SU-DHL-6 (cell line): ENCODE results near the gene UHRF2.

Experiments
- H2AFZ ChIP-seq: fragments of 200-600 bp; sonication (generic); 2 replicates; pipeline ENCODE4 v1.6.1; 2014; ENCODE audit warnings: low read depth, mild to moderate bottlenecking, moderate library complexity, mixed read lengths, antibody characterized with exemption, low read length; ENCODE audit not compliant: severe bottlenecking
- H3F3A ChIP-seq: fragments of 200-600 bp; shearing (Covaris generic); 2 replicates; pipeline ENCODE4 v1.6.0; 2016; ENCODE audit warnings: antibody characterized with exemption, mild to moderate bottlenecking; ENCODE audit not compliant: insufficient read depth
- H3K27ac ChIP-seq: fragments of 200-600 bp; sonication (generic); 2 replicates; pipeline ENCODE4 v1.5.1; 2016; ENCODE audit warnings: low read depth, mild to moderate bottlenecking, low read length, moderate library complexity, mixed read lengths
- H3K27me3 ChIP-seq: fragments of 200-600 bp; sonication (generic), shearing (Covaris generic); 2 replicates; pipeline ENCODE4 v1.6.0; 2014; ENCODE audit warnings: mild to moderate bottlenecking, low read length
- H3K36me3 ChIP-seq: fragments of 200-600 bp; sonication (generic); 2 replicates; pipeline ENCODE4 v1.6.1; 2014; ENCODE audit warnings: mild to moderate bottlenecking, low read length, mixed read lengths
- H3K4me2 ChIP-seq: fragments of 300-600, 200-600 bp; shearing (Covaris generic), sonication (generic); 2 replicates; pipeline ENCODE4 v1.6.0; 2014; ENCODE audit warnings: low read length, low read depth, mild to moderate bottlenecking; ENCODE audit not compliant: poor library complexity, severe bottlenecking
- H3K4me3 ChIP-seq: fragments of 200-600 bp; sonication (generic); 2 replicates; pipeline ENCODE4 v1.5.1; 2014; ENCODE audit warnings: antibody characterized with exemption, low read length, mild to moderate bottlenecking, mixed read lengths; ENCODE audit not compliant: insufficient read depth, poor library complexity, severe bottlenecking
- H3K79me2 ChIP-seq: fragments of 200-600 bp; sonication (generic); 2 replicates; pipeline ENCODE4 v1.6.1; 2014; ENCODE audit warnings: mild to moderate bottlenecking, low read length, moderate library complexity; ENCODE audit not compliant: insufficient read depth
- H3K9ac ChIP-seq: fragments of 200-600 bp; sonication (generic); 2 replicates; pipeline ENCODE4 v1.7.0; 2014; ENCODE audit warnings: mild to moderate bottlenecking, low read length
- H3K9me2 ChIP-seq: fragments of 200-600 bp; sonication (generic); replicated peaks from 2 replicates; pipeline ENCODE4 v1.6.1; 2014; ENCODE audit warnings: low read length; ENCODE audit not compliant: insufficient read depth
- H3K9me3 ChIP-seq: fragments of 200-600 bp; sonication (generic); 2 replicates; pipeline ENCODE4 v1.6.1; 2014; ENCODE audit warnings: low read length, mixed read lengths; ENCODE audit not compliant: insufficient read depth
- H4K20me1 ChIP-seq: fragments of 200-600 bp; sonication (generic); 2 replicates; pipeline ENCODE4 v1.6.1; 2014; ENCODE audit warnings: low read depth, mild to moderate bottlenecking, antibody characterized with exemption, low read length, moderate library complexity, mixed read lengths
- EZH2phosphoT487 ChIP-seq: fragments of 200-600 bp; sonication (generic), shearing (Covaris generic); conservative IDR thresholded peaks from 2 replicates; pipeline ENCODE4 v1.6.1; 2018; ENCODE audit warnings: mild to moderate bottlenecking, antibody characterized with exemption, low read length, moderate library complexity, mixed read lengths
- TF ChIP-seq, protein P1 (sequence below): fragments of 200-600 bp; sonication (generic); IDR thresholded peaks from one replicate; pipeline ENCODE4 v1.5.1; 2017; ENCODE audit warnings: antibody characterized with exemption, mild to moderate bottlenecking, low read length, moderate library complexity; ENCODE audit not compliant: insufficient read depth, poor library complexity, severe bottlenecking

Gene UHRF2

DNA sequence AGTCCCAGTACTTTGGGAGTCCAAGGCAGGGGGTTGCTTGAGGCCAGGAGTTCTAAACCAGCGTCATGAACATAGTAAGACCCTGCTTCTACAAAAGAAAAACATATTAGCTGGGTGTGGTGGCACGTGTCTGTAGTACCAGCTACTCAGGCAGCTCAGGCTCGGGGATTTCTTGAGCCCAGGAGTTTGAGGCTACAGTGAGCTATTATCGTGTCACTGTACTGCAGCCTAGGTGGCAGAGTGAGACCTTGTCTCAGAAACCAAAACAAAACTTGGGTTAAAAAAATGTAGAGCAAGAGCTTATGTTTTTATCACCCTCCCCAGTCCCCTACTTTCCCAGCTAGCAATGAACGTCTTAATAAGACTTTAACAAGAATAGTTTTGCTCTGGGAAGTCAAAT is 46.7 kb downstream of the UHRF2 start:
- no peak overlapping the region for H3K9ac ChIP-seq
- TF ChIP-seq EZH2phosphoT487, result no peak
- TF ChIP-seq, protein P1, sequence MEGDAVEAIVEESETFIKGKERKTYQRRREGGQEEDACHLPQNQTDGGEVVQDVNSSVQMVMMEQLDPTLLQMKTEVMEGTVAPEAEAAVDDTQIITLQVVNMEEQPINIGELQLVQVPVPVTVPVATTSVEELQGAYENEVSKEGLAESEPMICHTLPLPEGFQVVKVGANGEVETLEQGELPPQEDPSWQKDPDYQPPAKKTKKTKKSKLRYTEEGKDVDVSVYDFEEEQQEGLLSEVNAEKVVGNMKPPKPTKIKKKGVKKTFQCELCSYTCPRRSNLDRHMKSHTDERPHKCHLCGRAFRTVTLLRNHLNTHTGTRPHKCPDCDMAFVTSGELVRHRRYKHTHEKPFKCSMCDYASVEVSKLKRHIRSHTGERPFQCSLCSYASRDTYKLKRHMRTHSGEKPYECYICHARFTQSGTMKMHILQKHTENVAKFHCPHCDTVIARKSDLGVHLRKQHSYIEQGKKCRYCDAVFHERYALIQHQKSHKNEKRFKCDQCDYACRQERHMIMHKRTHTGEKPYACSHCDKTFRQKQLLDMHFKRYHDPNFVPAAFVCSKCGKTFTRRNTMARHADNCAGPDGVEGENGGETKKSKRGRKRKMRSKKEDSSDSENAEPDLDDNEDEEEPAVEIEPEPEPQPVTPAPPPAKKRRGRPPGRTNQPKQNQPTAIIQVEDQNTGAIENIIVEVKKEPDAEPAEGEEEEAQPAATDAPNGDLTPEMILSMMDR, result no peak
- peaks cover 74% of the 10 kb centered on the region for H3K79me2 ChIP-seq
- H3K27me3 ChIP-seq, result no peaks in the 10 kb centered on the region
- no peaks in the 10 kb centered on the region for H4K20me1 ChIP-seq
- H3K9me2 ChIP-seq, result no peaks in the 10 kb centered on the region
- no peak overlapping the region for H3K4me2 ChIP-seq
- H3K36me3 ChIP-seq, result peaks cover 10% of the 10 kb centered on the region
- H3K27ac ChIP-seq, result no peak overlapping the region
- H3F3A ChIP-seq, result no peaks in the 10 kb centered on the region
- H2AFZ ChIP-seq, result no peak overlapping the region
- no peak overlapping the region for H3K4me3 ChIP-seq
- H3K9me3 ChIP-seq, result no peaks in the 10 kb centered on the region

DNA sequence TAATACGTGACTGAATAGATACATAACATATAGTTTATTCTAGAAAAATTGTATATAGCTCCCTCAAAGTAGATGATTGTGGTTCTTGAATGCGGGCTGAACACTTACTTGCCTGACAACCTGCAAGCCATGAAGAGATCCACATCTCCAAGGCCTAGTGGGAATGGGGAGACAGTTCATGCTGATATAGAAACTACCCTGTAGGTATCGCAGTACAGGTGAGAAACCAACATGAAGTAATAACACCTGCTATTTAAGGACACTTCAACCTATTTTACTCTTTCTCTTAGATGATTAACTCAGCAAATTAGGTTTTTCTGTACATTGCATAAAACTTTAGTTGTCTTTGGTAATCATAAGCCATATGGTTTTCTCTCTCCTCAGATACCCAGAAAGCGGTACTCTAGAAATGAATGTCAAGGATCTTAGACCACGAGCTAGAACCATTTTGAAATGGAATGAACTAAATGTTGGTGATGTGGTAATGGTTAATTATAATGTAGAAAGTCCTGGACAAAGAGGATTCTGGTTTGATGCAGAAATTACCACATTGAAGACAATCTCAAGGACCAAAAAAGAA is 47.3 kb downstream of the UHRF2 start:
- Histone ChIP-seq H3K27me3 (no peaks in the 10 kb centered on the region), H3K9me3 (no peaks in the 10 kb centered on the region)

DNA sequence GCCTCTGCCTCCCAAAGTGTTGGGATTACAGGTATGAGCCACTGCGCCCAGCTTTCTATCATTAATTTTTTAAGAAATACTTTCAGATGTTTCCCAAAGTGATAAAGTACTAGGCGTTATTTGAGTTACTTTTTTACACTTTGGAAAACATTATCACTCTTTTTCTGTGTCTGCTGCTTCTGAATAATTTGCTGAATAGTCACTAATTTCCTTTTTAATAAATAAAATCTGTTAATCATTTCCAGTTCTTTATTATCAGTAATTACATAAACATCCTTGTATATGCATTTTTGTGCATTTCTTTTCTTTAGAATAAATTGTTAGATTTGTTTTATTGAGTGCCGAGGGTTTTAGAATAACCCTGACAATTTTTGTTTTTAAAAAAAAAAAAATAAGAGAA is 48.6 kb downstream of the UHRF2 start:
- TF ChIP-seq, protein P1, result no peak
- TF ChIP-seq EZH2phosphoT487, result no peak
- H3K4me3 ChIP-seq, result no peak overlapping the region

More for the DNA sequence above, 47.3 kb downstream of the UHRF2 start:
- peaks cover 14% of the 10 kb centered on the region for H3K36me3 ChIP-seq
- no peak overlapping the region for H3K27ac ChIP-seq
- H3F3A ChIP-seq, result 0 out of 2 replicates have a peak, but pooled peaks cover 1% of the 10 kb centered on the region
- no peaks in the 10 kb centered on the region for H3K9me2 ChIP-seq
- H3K4me3 ChIP-seq, result no peak overlapping the region
- TF ChIP-seq, protein P1, result no peak
- no peak for TF ChIP-seq EZH2phosphoT487
- H3K9ac ChIP-seq, result no peak overlapping the region
- no peak overlapping the region for H3K4me2 ChIP-seq
- H4K20me1 ChIP-seq, result 0 out of 2 replicates have a peak, but pooled peaks cover 1% of the 10 kb centered on the region
- H2AFZ ChIP-seq, result no peak overlapping the region
- peaks cover 74% of the 10 kb centered on the region for H3K79me2 ChIP-seq

More for the DNA sequence above, 48.6 kb downstream of the UHRF2 start:
- H4K20me1 ChIP-seq, result peaks cover 5% of the 10 kb centered on the region; the same call in 1 of the 2 replicates
- no peaks in the 10 kb centered on the region for H3K9me2 ChIP-seq
- H3K79me2 ChIP-seq, result peaks cover 68% of the 10 kb centered on the region
- H3K9me3 ChIP-seq, result no peaks in the 10 kb centered on the region
- H3K9ac ChIP-seq, result no peak overlapping the region
- 0 out of 2 replicates have a peak, but pooled peaks cover 4% of the 10 kb centered on the region for H3F3A ChIP-seq
- no peaks in the 10 kb centered on the region for H3K27me3 ChIP-seq
- no peak overlapping the region for H2AFZ ChIP-seq
- H3K4me2 ChIP-seq, result no peak overlapping the region
- H3K36me3 ChIP-seq, result peaks cover 21% of the 10 kb centered on the region
- H3K27ac ChIP-seq, result no peak overlapping the region
